Activated T-cell treated with anti-CD3 and anti-CD28 coated beads, Interleukin-2, amount 50 U/mL, for 72 hours (primary cell): ENCODE measurements around the gene JARID2. TPM values are rescaled to one million over a fixed set of nuclear protein-coding genes. Genes with fewer than 3 reads are reported as not detected.

Experiments
- ATAC-seq, 2 donors: fragments of 150-1000 bp; cut with Tn5 transposase; replicated peaks in 1 of 2; 2 replicates each; pipeline ENCODE4 v1.10.0; 2021; ENCODE audit warnings: moderate library complexity in 2 of 2, mild to moderate bottlenecking in 1 of 2
- DNase-seq, 2 donors: peaks; one replicate each; pipeline ENCODE4 v3.0.0; 2021 to 2022; ENCODE audit warnings: mixed read lengths in 1 of 2
- H3K27ac Mint-ChIP-seq: one replicate; pipeline ENCODE4 v1.8.0; 2022; ENCODE audit warnings: mild to moderate bottlenecking, moderate library complexity, mixed read lengths
- H3K27me3 Mint-ChIP-seq: one replicate; pipeline ENCODE4 v1.8.0; 2022; ENCODE audit warnings: low read depth, mixed read lengths
- H3K36me3 Mint-ChIP-seq, 2 donors: one replicate each; pipeline ENCODE4 v1.8.0; 2022; ENCODE audit warnings: mixed read lengths in 2 of 2, mild to moderate bottlenecking in 1 of 2; ENCODE audit not compliant: insufficient read depth in 2 of 2
- H3K4me1 Mint-ChIP-seq: one replicate; pipeline ENCODE4 v1.8.0; 2022; ENCODE audit warnings: low read depth, mixed read lengths
- H3K4me3 Mint-ChIP-seq, 2 donors: one replicate each; pipeline ENCODE4 v1.8.0; 2022; ENCODE audit warnings: mild to moderate bottlenecking in 2 of 2, mixed read lengths in 2 of 2, moderate library complexity in 2 of 2
- H3K9me3 Mint-ChIP-seq, 2 donors: one replicate each; pipeline ENCODE4 v1.8.0; 2022; ENCODE audit warnings: mixed read lengths in 2 of 2
- total RNA-seq, 2 donors: library from RNA; stranded (reverse); gene quantifications; one replicate each; pipeline ENCODE4 v1.2.3, GENCODE V29; 2022

JARID2 gene
- total RNA-seq, 2 donors from 2014 or later = 37.9 to 53.0 TPM

GRCh38 chr6:15332446-15332845 lies 86.6 kb downstream of the JARID2 start:
- no peaks in the 10 kb centered on the region for H3K27me3 Mint-ChIP-seq
- DNase-seq = no peak
- H3K36me3 Mint-ChIP-seq = peaks cover 1 to 9% of the 10 kb centered on the region in 2 donors

DNA sequence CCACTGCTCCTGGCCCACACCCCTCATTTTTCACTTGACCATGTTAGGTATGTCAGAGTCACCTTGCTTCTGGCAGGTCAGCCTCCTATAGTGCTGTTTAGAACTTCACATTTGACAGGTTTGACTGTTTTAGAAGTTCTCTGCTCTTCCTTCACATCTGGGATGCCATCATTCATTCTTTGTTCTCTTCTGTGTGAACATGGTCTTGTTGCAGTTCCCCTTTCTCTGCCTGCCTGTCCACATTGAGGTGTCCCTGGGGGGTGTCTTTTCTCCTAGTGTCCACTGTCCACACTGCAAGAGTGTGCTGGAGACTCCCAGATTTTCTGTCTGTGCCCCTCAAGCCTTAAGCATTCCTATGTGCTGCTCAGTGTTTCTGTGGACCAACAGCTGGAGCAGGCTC lies 89.5 kb downstream of the JARID2 start:
- Mint-ChIP-seq H3K27me3 (no peaks in the 10 kb centered on the region), H3K9me3 (no peaks in the 10 kb centered on the region), H3K4me3 (no peak overlapping the region), H3K4me1 (peaks cover 80% of the 10 kb centered on the region), H3K27ac (peak overlapping the region; percentile 30), H3K36me3 (peaks cover 1 to 9% of the 10 kb centered on the region in 2 donors)
- ATAC-seq = no peak
- DNase-seq = no peak

More at GRCh38 chr6:15332446-15332845, 86.6 kb downstream of the JARID2 start:
- ATAC-seq = no peak
- Mint-ChIP-seq H3K4me3 (no peak overlapping the region), H3K9me3 (no peaks in the 10 kb centered on the region), H3K4me1 (peaks cover 87% of the 10 kb centered on the region), H3K27ac (no peak overlapping the region)

DNA sequence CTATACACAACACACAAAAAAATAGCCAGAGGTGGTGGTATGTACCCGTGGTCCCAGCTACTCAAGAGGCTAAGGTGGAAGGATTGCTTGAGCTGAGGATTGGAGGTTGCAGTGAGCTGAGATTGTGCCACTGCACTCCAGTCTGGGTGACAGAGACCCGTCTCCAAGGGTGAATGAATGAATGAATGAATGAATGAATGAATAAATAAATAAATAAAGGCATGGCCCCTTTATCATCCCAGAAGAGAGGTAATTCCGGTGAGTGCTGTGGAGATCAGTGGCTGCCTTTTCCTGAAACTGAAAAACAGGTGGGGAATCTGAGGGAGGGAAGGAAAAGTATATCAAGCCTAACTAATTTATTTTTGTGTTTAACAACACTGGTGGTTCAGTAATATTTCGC lies 90.0 kb downstream of the JARID2 start:
- no peak for DNase-seq
- ATAC-seq = no peak
- Mint-ChIP-seq H3K4me3 (peak overlapping the region in 1 of 2 donors; percentile 20), H3K4me1 (peaks cover 80% of the 10 kb centered on the region), H3K27ac (peak overlapping the region; percentile 30), H3K36me3 (peaks cover 1 to 9% of the 10 kb centered on the region in 2 donors), H3K27me3 (no peaks in the 10 kb centered on the region), H3K9me3 (no peaks in the 10 kb centered on the region)

DNA sequence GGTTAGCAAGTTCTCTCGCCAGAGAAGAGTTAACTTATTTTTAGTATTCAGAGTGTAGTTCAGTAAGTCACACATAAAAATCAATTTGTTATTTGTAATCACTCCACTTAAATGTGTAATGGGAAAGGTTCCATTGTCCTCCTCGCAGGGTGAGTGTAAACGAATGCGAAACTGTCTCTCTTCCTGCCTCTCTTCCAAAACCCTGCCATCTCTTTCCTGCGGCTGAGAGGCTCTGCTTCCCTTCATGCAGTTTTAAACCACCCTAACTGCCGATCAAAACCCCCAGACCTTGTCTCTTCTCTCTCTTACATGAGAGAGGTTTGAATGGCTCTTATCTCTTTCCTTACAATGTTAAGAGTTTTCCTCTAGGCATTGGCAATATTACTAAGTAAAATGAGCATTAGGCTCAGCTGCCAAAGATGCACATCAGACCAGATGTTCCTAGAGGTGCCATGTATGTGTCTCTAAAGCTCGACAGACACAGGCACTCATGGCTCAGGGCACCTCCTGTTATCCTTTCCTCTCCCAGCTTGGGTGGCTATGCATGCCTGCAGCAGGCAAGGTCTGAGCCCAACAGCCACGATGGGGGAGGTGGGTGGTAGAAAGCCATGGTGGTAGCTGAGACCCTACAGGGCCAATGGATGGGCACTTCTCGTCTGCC lies 91.2 kb downstream of the JARID2 start:
- DNase-seq = no peak
- no peak for ATAC-seq
- peaks cover 2 to 8% of the 10 kb centered on the region in 2 donors for H3K36me3 Mint-ChIP-seq
- H3K4me3 Mint-ChIP-seq = peak overlapping the region; percentile 18 to 26
- H3K27ac Mint-ChIP-seq = peak overlapping the region; percentile 66
- H3K9me3 Mint-ChIP-seq = no peaks in the 10 kb centered on the region
- peaks cover 84% of the 10 kb centered on the region for H3K4me1 Mint-ChIP-seq
- no peaks in the 10 kb centered on the region for H3K27me3 Mint-ChIP-seq

DNA sequence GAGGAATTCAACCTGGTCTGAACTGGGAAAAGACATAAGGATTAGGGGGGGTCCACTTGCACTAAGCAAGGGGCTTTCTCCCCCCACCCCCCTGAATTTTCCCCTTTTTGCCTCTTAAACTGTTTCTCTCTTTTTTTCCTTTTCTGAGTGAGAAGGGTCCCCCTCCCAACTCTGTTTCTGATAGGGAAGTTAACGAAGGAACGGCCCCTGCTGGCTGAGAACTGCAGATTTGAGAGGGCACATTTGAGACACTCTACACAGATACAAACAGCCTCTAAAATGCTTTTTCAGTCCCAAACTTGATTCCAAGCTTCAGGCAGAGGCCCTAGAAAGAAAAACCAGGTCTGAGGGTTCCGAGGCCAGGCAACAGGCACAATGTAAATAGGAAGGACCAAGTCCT lies 91.7 kb downstream of the JARID2 start:
- DNase-seq (no peak), ATAC-seq (no peak)
- Mint-ChIP-seq H3K27ac (peak overlapping the region; percentile 16), H3K27me3 (no peaks in the 10 kb centered on the region), H3K4me3 (no peak overlapping the region), H3K9me3 (no peaks in the 10 kb centered on the region), H3K36me3 (peaks cover 3 to 8% of the 10 kb centered on the region in 2 donors), H3K4me1 (peaks cover 89% of the 10 kb centered on the region)

DNA sequence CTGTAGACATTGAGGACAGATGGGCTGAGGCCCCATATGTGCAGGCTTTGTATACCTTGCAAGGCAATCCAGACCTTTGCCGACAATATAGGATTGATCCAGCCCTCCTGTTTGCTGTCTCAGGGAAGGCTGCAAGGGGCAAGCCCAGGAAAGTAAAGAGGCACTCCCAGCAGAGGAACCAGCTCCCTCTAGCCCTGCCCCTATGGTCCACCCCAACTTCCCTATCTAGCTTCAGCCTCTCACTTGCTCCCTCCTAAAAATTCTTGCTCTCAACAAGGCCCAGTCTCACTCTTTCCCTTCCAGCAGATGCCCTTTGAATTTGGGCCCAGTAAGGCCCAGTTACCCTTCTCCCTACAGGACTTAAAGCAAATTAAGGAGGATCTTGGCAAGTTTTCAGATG lies 92.6 kb downstream of the JARID2 start:
- Mint-ChIP-seq H3K4me1 (peaks cover 91% of the 10 kb centered on the region), H3K27me3 (no peaks in the 10 kb centered on the region), H3K36me3 (peaks cover 2 to 8% of the 10 kb centered on the region in 2 donors), H3K9me3 (no peaks in the 10 kb centered on the region), H3K4me3 (no peak overlapping the region), H3K27ac (no peak overlapping the region)
- DNase-seq (no peak), ATAC-seq (no peak)

- ATAC-seq (no peak), DNase-seq (no peak)
- H3K27me3 Mint-ChIP-seq = no peaks in the 10 kb centered on the region
- no peak overlapping the region for H3K27ac Mint-ChIP-seq
- H3K4me1 Mint-ChIP-seq = peaks cover 91% of the 10 kb centered on the region
- peaks cover 2 to 8% of the 10 kb centered on the region in 2 donors for H3K36me3 Mint-ChIP-seq
- no peak overlapping the region for H3K4me3 Mint-ChIP-seq
- H3K9me3 Mint-ChIP-seq = no peaks in the 10 kb centered on the region
These were observed 93.2 kb downstream of the JARID2 start for GRCh38 chr6:15339081-15339480.

- H3K4me1 Mint-ChIP-seq = peaks cover 89% of the 10 kb centered on the region
- ATAC-seq = no peak
- H3K27ac Mint-ChIP-seq = peak overlapping the region; percentile 95
- no peak for DNase-seq
- H3K4me3 Mint-ChIP-seq = peak overlapping the region; percentile 55 to 84
- H3K36me3 Mint-ChIP-seq = peaks cover 2 to 4% of the 10 kb centered on the region in 2 donors
- no peaks in the 10 kb centered on the region for H3K27me3 Mint-ChIP-seq
- no peaks in the 10 kb centered on the region for H3K9me3 Mint-ChIP-seq
These were observed 94.3 kb downstream of the JARID2 start for GRCh38 chr6:15340105-15340601.

- Mint-ChIP-seq H3K36me3 (peaks cover 0 to 2% of the 10 kb centered on the region in 2 donors), H3K27ac (peak overlapping the region; percentile 95), H3K4me1 (peaks cover 89% of the 10 kb centered on the region), H3K4me3 (peak overlapping the region; percentile 55 to 84), H3K27me3 (no peaks in the 10 kb centered on the region), H3K9me3 (no peaks in the 10 kb centered on the region)
- no peak for DNase-seq
- ATAC-seq = peak in 1 of 2 donors; percentile 20
These were observed 94.9 kb downstream of the JARID2 start for GRCh38 chr6:15340775-15341174.

DNA sequence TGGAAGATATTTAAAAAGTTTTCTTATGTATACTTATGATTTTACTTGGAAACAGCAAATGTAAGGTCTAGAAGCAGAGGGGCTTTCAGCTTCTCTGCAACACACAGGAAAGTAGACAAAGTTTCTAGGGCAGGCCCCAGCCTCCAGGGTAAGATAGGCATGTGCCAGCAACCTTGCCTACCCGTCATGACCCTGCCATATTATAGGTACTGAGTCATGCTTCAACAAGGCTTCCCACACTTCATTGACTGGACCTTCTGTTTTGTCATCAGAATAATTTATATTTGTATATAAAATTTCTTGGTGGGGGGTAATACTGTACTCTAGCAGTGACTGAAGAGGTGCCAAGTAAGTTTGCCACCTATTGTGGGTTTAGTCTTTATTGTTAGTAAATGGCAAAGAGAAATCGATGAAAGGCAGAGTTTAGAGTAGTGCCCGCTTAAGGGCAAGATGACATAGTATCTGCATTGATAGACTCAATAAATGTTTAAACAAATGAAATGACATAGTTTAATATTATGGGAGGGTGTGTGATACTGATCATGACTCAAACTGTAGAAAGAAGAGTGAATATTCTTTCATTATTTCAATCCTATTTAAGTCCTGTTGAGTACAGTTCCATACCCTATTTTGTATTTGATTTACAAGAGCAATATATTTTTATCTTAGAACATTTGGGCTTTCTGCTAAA lies 95.6 kb downstream of the JARID2 start:
- Mint-ChIP-seq H3K4me1 (peaks cover 90% of the 10 kb centered on the region), H3K27ac (peak overlapping the region; percentile 95), H3K36me3 (peaks cover 0 to 2% of the 10 kb centered on the region in 2 donors), H3K27me3 (no peaks in the 10 kb centered on the region), H3K4me3 (peak overlapping the region; percentile 55 to 84), H3K9me3 (no peaks in the 10 kb centered on the region)
- no peak for DNase-seq
- ATAC-seq = peak; percentile 39 to 50

GRCh38 chr6:15342114-15342513 lies 96.2 kb downstream of the JARID2 start:
- Mint-ChIP-seq H3K9me3 (no peaks in the 10 kb centered on the region), H3K27me3 (no peaks in the 10 kb centered on the region), H3K36me3 (peaks cover 0 to 2% of the 10 kb centered on the region in 2 donors), H3K4me1 (peaks cover 90% of the 10 kb centered on the region), H3K4me3 (peak overlapping the region; percentile 30 to 33), H3K27ac (no peak overlapping the region)
- ATAC-seq (no peak), DNase-seq (no peak)

DNA sequence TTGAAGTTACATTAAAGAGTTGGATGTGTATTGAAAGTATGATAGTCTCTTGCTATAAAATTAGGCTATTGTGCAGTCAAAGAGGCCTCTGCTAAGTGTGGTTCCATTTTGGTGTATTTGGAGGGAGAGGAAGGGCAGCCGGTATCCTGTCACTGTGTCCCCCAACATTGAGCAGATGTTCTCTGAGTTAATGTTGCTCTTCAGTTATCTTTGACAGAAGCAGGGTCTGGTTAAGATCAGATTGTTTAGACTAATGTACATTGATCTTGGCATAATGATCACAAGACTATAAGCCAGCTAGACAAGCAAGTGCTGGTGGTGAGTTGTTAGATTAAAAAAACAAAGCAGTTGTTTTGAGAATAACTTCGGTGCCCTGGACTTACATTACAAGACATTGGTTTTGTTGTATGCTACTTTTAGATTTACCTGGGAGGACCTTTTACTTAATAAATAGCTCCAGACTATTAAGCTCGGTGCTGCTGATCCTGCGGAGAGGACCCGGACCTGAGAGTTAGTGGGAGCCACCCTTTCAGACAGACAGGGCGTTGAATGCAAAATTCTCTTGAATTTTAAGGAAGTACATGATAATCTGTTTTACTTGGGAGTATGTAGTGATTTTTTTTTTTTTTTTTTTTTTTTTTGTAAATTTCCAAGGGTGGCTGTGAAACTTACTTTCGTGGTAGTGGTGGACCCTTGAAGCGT lies 97.8 kb downstream of the JARID2 start:
- DNase-seq (no peak), ATAC-seq (peak in 1 of 2 donors; percentile 12)
- peak overlapping the region; percentile 64 for H3K27ac Mint-ChIP-seq
- H3K4me3 Mint-ChIP-seq = peak overlapping the region in 1 of 2 donors; percentile 53
- H3K27me3 Mint-ChIP-seq = no peaks in the 10 kb centered on the region
- no peaks in the 10 kb centered on the region for H3K9me3 Mint-ChIP-seq
- peaks cover 87% of the 10 kb centered on the region for H3K4me1 Mint-ChIP-seq
- peaks cover 0 to 2% of the 10 kb centered on the region in 2 donors for H3K36me3 Mint-ChIP-seq

GRCh38 chr6:15344192-15344519 lies 98.3 kb downstream of the JARID2 start:
- Mint-ChIP-seq H3K4me3 (peak overlapping the region in 1 of 2 donors; percentile 33), H3K27ac (no peak overlapping the region), H3K27me3 (no peaks in the 10 kb centered on the region), H3K4me1 (peaks cover 88% of the 10 kb centered on the region), H3K36me3 (peaks cover 2 to 3% of the 10 kb centered on the region in 2 donors), H3K9me3 (no peaks in the 10 kb centered on the region)
- no peak for ATAC-seq
- no peak for DNase-seq
